ENCODE measurements around the gene KIF5C.
"Not testable (repeated sequence)": the region's sequence is repeated elsewhere in the genome, so short reads cannot be mapped to it uniquely, and the experiment has no call there.

KIF5C gene

DNA sequence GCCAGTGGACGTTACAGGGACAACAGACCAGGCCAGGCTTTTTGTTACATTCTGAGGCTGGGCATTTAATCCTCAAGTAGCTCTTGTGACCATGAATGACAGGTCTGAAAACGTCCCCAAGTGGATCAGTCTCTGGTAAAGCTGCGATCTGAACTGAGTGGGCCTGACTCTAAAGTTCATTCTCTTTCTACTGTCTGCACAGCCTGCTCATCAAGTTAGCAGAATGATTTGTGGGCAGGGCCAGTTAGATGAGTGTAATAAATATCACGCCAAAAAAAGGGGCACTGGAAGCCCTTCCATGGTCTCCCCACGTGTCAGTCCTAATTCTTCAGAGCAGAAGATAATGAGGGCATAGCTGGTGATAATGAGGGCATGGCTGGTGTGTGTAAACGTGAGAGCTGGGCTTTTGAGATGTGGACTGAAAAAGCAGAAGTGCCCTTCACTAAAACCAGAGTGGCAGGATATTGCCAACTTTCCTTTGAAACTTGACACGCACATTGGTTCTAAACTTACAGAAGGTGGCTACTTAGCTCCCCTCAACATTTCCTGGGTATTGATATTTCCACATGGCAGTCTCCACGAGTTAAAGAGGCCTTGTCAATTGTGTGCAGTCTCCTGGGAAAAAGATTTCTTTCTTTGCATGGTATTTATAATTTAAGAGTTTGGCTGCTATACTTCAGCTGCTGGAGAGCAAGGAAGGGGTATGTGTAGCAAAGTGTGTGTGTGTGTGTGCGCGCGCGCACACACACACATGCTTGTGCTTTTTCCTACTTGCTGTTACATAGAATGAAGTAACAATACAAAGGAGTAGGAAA, 90.8 kb downstream of the KIF5C start:
- DNase-seq (ENCODE audit: low read depth in 2 of 2): no peak

DNA sequence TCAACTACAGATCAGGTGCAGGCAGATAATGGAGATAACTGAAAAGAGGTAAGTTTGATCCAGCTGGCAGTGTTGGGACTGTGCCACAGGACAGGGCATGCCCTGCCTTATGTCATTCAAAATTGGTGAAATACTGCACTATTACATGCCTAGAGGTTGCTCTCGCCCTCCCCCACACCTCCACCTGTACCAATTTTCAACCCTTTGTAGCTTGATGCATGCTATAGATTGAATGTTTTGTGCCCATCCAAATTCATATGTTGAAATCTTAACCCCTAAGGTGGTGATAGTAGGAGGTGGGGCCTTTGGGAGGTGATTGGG, 91.4 kb downstream of the KIF5C start:
- no peak for DNase-seq (ENCODE audit: low read depth in 2 of 2)

DNA sequence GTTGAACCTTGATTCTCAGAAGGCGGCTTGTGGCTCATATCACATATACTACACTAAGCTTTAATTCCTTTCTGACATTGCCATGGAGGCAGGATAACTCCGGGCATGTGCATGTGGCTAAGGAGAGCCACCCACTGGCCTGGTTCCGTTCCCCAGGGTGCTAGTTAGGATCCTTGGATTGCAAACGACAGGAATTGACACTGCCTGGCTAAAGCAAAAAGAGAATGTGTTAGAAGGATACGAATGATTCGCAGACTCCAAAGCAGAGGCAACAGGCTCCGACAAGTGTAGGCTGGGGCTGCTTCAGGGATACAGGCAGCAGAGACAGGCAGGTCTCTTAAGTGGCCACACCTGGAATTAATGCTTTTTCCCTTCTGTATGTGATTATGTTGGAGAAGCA, 92.0 kb downstream of the KIF5C start:
- no peak for DNase-seq (ENCODE audit: low read depth in 2 of 2)

DNA sequence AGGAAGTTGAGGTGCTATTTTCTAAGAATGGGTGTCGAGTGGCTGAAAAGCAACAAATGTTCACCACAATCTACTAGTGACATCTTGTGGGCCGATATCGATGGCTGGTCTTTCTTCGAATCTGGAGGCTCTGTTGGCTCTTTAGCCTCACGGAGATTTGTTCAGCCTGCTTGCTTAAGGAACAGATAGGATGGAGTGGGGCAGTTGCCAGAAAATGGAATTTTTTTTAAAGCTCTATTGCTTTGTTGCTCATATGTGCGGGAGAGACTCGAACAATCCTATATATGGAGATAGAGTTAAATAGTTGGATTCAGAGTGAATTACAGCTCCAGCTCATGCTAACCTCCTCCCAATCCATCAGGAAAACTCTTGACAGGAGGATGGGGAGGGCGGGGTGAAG, 92.6 kb downstream of the KIF5C start:
- no peak for DNase-seq (ENCODE audit: low read depth in 2 of 2)

DNA sequence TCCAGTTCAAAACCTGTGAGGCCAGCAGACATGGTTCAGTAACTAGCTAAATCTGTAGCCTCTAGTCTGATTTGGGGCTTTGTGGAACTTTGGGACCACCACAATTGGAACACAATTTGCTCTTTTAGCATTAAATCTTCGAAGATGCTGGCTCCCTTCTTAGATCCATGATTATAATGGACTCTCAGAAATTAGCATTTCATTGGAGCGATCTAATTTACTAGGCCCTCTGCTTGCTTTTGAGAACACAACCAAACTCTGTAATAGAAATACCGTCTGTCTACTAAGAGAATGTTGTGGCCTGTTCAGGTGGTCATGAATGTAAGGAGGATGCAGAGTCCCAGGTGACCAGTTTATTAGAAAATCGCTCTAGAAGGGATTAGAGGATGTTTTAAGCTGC, 93.3 kb downstream of the KIF5C start:
- no peak for DNase-seq (ENCODE audit: low read depth in 2 of 2)

DNA sequence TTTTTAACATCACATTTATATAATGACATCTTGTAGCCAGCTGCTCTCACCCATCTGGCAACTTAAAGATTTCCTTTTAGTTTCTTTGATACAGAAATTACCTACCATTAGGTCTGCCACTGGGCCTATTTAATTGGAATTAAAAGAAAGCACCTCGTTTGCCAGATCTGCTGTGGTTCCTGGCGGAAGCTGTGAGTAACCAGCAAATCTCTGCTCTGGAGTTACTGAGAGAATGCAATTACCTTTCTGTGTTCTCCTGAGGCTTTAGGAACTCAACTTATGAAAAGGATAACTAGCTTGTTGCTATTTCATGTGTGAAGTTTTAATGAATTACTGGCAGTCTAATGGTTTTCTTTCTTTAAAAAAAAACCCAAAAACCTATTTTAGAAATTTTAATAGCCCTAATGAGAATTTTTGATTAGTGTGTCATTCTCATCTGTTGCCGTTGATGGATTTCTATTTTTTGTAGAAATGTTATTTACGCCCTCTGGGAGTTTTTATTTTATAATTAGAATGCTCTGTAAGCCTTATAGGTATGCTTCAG, 93.8 kb downstream of the KIF5C start:
- DNase-seq (ENCODE audit: low read depth in 2 of 2): no peak

DNA sequence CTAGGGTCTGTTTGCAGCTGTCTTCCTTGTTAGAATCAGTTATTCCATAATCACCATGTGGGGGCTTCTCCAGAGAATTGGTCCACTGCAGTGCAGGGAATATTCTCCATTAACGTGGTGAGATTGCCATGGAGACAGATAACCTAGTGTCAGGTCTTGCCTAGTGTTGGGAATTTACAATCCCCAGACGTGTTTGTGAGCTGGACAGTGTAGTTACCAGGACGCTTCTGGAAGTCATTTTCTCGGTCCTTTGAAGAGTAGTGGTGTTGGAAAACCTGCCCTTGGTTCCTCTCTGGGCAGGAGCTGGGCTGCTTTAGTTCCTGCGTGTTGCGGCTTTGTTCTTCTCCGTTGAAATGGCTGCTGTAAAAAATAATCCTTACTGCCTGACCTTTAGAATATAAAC, 94.6 kb downstream of the KIF5C start:
- DNase-seq (ENCODE audit: low read depth in 2 of 2): no peak

DNA sequence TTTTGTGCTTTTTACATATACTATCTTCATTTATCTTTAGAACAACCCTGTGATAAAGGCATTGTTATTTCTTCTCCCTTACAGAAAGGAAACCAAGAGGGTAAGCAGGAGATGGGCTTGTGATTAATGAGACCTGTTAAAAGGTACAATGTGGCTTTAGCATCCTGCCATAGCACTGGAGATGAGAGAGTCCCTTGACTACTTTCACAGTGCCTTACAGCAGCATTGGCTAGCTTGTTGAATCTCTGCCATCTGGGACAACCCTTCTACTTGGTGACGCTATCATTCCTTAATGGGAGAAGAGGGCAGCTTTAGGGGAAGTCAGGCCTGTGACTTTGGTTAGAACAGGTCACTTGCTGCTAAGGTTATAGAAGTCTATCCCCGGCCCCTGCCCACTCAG, 95.4 kb downstream of the KIF5C start:
- DNase-seq (ENCODE audit: low read depth in 2 of 2): no peak

DNA sequence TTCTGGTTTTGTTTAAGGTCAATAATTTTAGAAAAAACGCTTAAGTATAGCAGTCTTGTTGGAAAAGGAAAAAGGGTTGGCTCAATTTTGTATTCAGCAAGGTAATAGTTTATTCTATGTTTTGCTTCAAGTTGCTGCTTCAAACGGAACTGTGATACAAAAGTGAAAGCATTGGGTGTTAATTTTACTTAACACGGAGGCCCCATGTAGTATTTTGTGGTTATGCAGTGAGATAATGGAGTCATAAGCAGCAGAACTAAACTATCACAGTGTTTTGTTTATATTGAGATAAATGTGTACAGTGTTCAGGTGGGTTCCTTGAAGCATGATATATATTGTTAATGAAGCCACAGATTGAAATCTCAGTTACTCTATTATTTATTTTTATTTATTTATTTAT, 96.5 kb downstream of the KIF5C start:
- no peak for DNase-seq (ENCODE audit: low read depth in 2 of 2)

DNA sequence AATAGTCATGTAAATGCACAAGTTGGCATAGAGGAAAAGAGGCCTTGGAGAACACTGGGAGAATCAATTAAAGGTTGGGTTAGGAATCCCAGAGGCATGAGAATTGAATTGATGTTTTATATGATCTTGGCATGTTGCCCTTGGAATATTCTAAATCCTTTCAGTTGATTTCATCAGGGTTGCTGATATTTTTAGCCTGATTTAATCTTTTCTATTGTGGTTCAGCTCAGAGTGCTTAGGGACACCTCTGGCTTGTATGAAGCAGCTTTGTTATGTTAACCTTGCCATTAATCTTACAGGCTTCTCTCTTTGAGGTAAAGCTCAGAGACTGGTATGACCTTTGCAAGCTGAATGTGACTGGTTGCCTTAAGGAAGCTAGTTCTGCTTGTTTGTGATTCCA, 99.1 kb downstream of the KIF5C start:
- DNase-seq (ENCODE audit: low read depth in 2 of 2): no peak

DNA sequence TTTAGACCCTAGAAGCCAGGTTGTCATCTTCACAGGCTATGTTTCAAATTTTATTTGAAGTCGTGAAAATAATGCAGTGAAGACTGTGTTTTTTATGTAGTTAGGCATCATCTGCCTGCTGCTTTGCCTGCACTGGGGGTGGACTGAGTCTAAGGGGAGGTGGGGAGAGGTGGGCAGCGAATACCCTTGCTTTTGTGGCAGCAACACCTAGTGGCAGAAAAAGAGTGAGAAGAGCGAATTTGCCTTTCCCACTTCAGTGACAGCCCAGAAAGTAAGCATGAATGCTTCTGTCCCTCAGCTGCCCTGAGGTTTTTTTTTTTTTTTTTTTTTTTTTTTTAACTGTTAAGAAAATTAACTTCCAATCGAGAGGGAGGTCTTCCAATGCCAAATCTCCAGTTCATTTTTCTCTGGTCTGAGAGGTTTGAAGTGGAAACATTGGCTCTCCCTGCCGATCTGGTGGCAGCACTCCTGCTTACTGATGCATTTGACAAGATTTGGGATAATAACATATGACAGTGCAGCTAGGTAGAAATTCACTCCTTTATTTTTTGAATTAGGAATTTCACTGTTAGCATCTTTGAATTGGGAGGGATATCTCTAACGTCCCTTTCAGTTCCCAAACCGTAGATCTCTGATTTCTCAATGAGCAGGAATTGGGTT, 103.1 kb downstream of the KIF5C start:
- no peak for DNase-seq (ENCODE audit: low read depth in 2 of 2)

DNA sequence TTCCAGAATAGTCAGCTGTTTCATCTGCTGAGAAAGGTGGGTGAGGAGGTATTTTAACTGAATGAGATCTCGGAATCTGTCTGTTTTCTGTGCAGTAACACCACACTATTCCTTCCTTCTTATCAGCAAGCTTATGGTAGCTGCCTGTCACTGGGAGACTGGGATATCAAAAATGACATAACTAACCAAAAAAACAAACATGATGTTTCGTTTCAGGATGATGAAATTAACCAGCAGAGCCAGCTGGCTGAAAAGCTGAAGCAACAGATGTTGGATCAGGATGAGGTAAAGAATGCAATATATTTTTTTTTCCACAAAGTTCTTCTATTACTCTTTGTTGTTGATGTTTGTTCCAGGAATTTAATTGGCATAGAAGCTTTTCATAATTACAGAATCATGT, 103.7 kb downstream of the KIF5C start:
- DNase-seq (ENCODE audit: low read depth in 2 of 2): no peak

DNA sequence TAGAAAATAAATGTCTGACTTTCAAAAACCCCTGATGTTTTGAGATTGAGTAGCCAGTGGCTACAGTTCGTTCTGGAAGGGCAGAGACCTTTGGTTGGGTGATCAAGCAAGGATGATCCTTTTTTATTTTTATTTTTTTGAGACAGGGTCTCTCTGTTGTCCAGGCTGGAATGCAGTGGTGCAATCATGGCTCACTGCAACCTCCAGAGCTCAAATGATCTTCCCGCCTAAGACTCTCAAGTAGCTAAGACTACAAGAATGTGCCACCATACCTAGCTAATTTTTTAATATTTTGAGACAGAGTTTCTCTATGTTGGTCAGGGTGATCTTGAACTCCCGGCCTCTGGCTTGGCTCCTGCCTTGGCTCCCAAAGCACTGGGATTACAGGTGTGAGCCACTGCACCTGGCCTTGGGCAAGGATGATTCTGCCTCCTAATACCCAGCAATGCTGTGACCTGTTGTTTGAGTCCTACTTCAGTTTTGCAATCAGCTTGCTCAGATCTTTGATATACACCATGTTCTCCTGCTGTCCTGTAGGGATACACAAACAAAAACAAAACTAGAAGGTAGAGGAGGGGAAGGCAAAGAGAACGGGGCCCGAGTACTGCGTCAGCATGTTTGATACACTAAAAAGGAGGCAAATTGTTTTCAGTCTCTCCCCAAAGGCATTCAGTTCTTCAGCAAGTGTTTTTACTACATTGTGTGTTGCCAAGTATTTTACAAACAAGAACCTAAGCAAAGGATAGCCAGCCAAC, 104.3 kb downstream of the KIF5C start:
- DNase-seq (ENCODE audit: low read depth in 2 of 2): no peak

DNA sequence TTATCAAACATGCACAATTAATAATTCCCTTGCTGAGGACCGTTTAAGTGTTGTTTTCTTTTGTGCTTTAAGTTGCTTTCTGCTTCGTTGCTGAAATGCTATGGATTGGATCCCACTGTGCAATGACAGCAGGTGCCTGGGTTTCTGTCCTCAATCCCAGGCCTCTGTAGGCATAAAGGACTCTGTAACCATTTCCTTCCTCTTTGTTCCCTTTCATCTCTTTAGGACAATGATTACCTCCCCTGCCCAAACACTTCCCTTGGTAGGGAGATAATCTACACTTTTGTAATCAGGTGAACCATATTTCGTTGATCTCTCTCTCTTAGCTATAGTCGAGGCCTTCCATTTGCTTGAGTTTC, 104.9 kb downstream of the KIF5C start:
- DNase-seq (ENCODE audit: low read depth in 2 of 2): no peak

DNA sequence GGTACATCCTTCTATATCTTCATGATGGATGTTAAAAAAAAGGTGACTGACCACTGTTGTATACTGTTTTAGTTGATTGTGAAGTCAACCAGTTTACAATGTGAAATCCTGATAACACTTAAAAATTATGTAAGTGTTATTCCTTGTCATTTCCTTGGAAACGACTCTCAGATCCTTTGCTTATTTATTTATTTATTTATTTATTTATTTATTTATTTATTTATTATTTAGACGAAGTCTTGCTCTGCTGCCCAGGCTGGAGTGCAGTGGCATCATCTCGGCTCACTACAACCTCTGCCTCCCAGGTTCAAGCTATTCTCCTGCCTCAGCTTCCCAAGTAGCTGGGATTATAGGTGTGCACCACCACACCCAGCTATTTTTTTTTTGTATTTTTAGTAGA, 105.5 kb downstream of the KIF5C start:
- DNase-seq (ENCODE audit: low read depth in 2 of 2): not testable (repeated sequence)

DNA sequence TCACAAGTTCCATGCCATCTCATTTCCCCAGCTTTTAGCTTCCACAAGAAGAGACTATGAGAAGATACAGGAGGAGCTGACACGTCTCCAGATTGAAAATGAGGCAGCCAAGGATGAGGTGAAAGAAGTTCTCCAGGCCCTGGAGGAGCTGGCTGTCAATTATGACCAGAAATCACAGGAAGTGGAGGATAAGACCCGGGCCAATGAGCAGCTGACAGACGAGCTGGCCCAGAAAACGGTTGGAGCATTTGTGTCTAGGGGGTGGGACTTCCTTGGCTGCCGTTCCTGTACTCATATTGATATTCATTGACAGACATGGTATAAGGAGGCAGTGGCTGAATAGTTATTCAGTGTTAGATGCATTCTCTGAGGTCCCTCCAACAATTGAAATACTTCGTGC, 106.3 kb downstream of the KIF5C start:
- DNase-seq (ENCODE audit: low read depth in 2 of 2): no peak

DNA sequence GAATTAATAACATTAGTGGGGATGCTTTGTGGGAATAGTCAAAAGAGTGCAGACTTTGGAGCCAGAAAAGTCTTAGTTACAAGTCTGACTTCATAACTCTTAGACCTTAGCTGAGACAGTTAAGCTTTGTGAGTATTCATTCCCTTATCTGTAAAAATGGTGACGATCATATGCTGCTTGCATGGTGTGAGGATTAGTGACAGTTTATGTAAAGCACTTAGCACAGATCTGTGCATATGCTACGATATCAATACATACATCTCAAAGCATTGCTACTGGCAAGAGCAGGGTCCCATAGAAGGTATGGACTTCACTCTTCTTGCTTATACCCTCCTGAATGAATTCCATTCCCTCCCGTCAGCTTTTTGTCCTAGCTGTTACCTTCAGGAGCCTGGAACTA, 106.8 kb downstream of the KIF5C start:
- no peak for DNase-seq (ENCODE audit: low read depth in 2 of 2)

DNA sequence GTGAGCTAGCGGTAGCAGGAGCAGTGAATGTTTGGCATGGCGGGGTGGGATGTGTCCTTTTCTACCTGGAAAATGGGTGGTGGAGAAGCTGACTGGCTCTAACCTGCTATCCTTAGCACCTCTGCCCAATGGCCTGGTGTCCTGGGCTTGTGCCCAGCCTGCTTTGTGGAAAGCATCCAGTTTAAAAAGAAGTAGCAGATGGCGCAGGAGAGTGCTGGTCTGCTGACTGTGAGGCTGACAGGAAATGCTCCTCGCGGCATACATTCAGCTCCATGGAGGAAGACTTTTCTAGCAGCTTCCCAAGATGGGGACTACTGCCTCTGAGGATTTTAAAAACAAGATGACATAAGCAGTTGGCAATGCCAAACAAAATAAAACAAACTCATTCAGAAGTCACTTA, 107.3 kb downstream of the KIF5C start:
- DNase-seq (ENCODE audit: low read depth in 2 of 2): no peak

DNA sequence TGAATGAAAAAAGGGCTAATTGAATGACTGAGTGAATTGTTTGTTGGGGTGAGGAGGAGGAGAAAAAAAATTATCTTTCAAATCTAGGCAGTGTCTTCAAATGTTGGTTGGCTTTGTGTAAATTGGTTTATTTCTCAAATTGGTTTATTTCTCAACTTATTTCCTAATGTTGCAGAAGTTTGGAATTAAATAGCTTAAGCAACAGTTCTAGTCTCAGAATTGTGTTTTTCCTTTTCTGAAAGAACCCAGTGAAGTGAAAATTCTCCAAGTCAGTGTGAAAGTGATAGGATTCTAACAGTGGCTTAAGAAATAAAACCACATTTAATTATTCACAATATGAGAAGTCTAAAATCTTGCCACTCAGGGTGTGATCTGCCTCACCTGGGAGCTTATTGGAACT, 108.9 kb downstream of the KIF5C start:
- no peak for DNase-seq (ENCODE audit: low read depth in 2 of 2)

DNA sequence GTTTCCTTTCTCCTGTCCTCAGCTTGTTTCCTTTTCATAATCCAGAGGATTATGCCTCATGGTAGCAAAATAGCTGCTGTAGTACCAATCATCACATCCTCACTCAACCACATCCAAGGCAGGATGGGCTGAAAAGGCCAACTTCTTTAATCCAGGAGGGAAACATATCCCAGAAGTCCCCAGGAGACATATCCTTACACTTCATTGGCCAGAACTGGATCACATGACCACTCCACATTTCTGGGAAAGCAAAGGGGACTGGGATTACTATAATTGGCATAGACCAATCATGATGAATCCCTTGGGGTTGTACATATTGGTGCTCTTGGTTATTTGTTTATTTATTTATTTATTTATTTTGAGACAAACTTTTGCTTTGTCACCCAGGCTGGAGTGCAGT, 109.4 kb downstream of the KIF5C start:
- no peak for DNase-seq (ENCODE audit: low read depth in 2 of 2)

DNA sequence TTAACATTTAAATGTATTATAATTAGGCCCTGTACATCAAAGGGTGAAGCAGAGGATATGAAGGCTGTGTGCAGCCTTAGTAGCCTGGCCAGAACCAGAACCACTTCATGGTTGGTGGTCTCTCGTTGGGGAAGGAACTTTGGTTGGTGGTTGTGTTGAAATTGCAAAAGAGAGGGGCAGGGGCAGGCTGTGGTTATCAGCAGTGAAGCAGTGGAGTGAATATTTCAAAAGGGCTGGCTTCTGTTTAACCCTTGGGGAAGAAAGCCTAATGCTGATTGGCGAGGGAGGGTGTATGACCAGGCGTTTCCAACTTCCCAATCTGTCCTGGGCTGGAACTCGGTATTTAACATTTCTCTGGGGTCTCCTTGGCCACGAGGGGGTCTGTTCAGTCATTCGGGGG, 112.3 kb downstream of the KIF5C start:
- DNase-seq (ENCODE audit: low read depth in 2 of 2): no peak

DNA sequence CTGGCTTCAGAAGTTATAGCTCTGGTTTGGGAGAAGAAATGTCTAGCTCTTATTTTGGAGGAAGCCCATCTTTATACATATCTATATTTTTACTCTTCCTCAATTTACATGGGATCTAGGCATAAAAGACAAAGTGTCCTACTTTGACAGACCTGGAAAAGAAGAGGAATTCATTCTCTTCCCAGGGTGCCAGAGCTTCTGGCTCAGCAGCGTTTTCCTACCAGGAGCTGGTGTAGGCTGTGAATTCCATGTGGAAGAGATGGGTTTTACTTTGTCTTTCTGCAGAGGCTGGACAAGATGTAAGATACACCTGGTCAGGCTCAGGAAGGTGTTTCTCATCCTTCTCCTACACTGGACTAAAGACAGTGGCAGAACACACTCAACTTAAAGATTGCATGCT, 113.3 kb downstream of the KIF5C start:
- no peak for DNase-seq (ENCODE audit: low read depth in 2 of 2)
